Forelimb muscle (tissue), 1 donor: ENCODE data around the gene ASF1A. TPM values are rescaled to one million over a fixed set of nuclear protein-coding genes. Genes with fewer than 3 reads are reported as not detected.
"Not testable (repeated sequence)": the region's sequence is repeated elsewhere in the genome, so short reads cannot be mapped to it uniquely, and the experiment has no call there.

Experiments used
- DNase-seq: peaks from one replicate; pipeline ENCODE4 v3.0.0-alpha.2; 2013; ENCODE audit warnings: low read depth
- polyA plus RNA-seq: library from polyadenylated mRNA; unstranded; fragments of 120-200 nt; gene quantifications from one replicate; pipeline ENCODE4 v1.2.1, GENCODE V29; 2013; ENCODE audit not compliant: insufficient read length

Gene ASF1A
- 16.4 TPM for polyA plus RNA-seq

DNA sequence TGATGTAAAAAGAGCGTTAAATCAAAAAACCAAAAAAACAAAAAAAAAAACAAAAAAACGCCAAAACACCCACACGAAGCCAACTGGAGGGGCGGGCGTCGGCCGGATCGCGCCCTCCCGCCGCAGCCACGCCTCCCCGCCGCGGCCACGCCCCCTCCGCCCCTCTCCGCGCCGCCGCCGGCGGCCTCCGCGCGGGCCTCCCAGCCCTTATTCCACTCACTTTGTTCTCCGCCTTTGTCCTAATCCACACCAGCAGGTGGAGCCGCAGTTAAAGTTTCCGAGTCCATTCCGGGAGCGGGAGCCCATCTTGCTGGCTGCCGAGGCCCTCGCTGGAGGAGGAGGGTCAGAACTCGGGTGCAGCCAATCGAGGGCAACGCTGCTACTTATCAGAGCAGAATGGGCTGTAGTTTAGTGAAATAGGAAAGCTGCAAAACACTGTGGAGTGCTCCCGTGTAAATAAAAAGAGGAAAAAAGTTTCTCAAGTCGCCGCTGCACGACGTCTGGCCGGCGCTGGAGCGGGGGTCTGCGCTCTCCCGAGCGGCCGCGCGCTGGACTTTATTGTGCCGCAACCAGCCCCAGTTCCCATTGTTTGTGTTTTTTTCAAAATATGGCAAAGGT lies at the start of gene ASF1A:
ASF1A (plus strand) TSS at position 346 of the 618 bp plus-strand sequence; CDS start at position 608, 262 bp downstream.
- DNase-seq = peak; percentile 97

DNA sequence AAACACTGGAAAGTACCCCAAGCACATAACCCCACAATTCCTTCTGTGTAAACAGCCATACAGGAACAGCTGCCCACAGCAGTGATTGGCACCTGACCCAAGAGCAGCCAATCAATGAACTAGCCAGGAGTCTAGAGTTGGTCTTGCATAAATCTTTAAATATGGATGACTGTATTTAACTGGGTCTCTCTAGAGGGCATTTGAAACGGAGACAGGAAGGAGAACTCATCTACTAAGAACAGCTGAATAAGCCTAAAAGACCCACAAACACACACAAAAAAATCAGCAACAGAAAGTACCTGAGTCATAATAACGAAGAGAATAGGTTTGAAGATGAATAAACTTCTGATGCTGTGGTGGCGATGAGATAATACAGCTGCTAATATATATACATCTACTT lies 49.0 kb upstream of the ASF1A start:
- no peak for DNase-seq

DNA sequence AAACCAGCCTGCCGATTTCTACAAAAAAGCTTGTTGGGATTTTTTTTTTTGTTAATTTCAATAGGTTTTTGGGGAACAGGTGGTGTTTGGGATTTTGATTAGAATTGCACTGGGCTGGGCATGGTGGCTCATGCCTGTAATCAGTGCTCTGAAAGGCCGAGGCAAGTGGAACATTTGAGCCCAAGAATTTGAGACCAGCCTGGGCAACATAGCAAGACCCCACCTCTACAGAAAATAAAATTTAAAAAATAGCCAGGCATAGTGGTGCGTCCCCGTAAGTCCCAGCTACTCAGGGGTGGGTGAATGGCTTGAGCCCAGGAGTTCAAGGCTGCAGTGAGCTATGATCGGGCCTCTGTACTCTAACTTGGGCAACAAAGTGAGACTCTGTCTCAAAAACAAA lies 40.5 kb upstream of the ASF1A start:
- no peak for DNase-seq

DNA sequence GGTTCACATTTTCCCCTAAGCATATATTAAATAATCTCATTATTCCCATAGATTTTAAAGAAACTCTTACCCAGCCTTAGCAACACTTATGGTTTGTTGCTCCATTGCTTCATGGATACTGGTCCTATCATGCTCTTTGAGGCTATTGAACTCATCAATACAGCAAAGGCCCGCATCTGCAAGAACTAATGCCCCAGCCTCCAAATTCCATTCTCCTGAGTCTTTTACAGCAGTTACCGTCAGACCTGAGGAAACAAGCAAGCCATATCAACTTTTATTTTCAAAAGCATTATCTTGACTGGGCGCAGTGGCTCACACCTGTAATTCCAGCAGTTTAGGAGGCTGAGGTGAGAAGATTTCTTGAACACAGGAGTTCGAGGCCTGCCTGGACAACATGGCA lies 37.7 kb upstream of the ASF1A start:
- no peak for DNase-seq

DNA sequence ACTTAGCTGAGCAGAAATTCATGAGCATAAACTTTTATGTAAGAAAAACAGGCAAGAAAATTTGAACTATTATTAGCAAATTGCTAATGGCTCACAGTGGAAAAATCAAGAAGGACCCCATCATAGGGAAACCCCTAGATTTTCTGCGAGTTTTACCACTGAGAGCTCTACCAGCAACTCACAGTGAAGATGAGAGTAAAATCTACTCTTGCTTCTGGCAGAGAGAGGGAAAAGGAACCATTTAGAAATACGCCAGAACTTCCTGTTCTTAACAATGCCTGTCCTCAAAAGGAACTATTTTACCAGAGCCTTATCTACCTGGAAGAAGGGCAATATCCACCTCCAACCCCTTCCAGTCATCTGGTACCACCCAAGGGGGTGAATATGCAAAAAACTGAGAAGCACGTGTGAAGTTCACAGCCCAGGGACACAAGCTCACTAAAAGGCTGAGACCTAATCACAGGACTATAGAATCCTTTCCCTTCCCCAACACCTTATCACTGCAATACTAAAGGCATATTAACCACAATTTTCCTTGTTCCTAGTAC lies 34.4 kb upstream of the ASF1A start:
- DNase-seq = no peak

DNA sequence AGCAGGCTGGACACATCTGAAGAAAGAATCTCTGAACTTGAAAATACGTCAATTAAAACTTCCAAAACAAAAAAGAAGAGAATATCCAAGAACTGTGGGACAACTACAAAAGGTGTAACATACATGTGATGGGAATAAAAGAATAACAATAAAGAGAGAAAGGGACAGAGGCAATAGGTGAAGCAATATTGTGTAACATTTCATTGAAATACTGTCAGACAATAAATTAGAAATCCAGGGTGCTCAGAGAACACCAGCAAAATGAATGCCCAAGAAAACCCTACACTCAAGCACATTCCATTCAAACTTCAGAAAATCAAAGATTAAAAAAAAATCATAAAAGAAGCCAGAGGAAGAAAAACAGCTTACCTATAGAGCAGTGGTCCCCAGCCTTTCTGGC lies 33.6 kb upstream of the ASF1A start:
- DNase-seq = no peak

DNA sequence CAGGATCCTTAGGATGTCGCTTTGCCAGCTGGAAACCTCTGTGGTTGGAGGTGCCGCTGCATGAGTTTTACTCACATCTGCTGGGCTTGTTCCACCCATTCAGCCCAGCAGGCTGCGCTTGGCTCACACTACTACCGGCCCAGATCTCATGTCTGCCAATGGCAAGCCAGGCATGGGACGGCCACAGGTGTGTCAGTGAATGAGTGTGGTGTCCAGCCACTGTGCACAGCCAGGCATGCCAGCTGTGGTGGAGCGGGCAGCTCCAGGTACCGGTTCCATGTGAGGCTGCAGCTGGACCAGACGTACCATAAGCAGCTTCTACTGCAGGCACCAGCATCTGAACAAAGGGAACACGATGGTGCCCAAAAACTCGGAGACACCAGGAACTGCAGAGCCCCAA lies 33.1 kb upstream of the ASF1A start:
- DNase-seq = no peak

DNA sequence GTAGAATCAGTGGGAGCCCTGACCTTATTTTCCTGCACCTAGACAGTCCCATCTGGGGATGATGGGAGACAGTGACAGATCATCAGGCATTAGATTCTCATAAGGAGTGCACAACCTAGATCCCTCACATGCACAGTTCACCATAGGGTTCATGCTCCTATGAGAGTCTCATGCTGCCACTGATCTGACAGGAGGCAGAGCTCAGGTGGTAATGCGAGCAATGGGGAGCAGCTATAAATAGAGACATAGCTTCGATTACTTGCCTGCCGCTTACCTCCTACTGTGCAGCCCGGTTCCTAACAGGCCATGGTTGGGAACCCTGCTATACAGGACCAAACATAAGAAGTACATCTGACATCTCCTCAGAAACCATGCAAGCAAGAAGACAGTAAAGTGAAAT lies 31.5 kb upstream of the ASF1A start:
- no peak for DNase-seq

DNA sequence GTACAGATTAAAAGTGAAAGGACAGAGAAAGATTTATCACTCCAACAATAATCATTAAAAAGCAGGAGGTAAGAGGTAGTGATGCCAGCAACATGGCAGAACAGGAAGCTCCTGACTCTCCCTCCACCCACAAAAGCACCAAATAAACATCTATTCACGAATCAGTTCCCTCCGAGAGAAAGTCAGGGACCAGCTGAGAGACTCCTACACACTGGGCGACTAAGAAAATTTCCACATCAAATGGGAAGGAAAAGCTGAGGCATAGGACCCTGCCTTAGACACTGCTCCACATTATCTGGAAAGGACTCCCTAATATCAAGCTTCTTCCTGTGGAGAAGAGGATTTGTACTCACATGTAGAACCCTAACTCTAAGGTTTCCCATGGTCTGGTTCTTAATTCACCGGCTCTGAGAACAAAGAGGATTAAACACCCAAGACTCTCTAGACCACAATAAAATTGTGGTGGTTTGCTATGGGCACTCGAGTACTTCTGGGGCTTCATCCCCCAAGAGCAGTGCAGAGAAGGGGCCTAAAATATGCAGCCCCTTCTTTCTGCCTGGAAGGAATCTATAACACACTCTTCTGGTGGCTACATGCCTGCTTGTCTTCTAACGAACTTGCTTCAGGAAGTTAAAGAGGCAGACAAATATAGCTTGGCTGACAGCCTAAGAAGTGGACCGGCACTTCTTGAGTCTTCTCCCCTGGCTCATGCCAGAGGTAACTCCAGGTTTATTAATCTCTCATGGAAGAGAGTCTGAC lies 29.4 kb upstream of the ASF1A start:
- no peak for DNase-seq

DNA sequence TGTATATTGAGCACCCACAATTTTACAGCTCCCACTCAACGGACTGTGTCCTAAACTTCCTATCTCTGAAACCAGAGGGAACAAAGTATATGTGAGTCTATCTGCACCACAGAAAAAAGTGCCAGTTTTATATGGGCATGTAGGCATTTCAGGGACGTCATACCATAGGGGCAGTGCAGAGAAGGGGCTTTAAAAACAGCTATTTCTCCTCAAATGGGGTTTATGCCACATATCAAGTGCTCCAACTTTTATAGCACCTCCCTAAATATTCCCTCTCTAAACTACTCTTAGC lies 28.9 kb upstream of the ASF1A start:
- no peak for DNase-seq

DNA sequence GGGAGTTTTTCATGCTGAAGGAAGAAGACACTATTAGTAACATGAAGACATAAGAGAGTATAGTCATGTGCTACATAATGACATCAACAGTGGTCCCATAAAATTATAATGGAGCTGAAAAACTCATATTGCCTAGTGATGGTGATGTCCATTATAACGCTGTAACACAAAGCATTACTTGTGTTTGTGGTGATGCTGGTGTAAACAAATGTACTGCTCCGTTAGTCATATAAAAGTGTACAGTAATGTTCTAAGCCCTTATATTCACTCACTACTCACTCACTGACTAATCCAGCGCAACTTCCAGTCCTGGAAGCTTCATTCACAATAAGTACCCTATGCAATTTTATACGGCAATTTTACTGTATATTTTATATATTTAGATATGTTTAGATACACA lies 26.8 kb upstream of the ASF1A start:
- DNase-seq = no peak

DNA sequence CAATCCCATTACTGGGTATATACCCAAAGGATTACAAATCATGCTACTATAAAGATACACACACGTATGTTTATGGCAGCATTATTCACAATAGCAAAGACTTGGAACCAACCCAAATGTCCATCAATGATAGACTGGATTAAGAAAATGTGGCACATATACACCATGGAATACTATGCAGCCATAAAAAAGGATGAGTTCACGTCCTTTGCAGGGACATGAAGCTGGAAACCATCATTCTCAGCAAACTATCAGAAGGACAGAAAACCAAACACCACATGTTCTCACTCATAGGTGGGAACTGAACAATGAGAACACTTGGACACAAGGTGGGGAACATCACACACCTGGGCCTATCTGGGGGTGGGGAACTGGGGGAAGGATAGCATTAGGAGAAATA lies 25.1 kb upstream of the ASF1A start:
- DNase-seq = not testable (repeated sequence)

DNA sequence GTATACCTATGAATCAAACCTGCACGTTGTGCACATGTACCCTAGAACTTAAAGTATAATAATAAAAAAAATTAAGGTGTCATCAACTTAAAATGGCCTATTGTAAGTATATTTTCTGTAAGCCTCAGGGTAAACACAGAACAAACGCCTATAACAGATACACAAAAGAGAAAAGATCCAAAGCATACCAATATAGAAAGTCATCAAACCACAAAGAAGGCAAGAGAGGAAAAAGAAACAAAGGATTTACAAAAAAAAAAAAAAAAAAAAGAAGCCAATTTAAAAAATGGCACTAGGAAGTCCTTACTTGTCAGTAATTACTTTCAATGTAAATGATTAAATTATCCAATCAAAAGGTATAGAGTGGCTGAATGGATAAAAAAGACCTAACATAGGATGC lies 24.6 kb upstream of the ASF1A start:
- no peak for DNase-seq

DNA sequence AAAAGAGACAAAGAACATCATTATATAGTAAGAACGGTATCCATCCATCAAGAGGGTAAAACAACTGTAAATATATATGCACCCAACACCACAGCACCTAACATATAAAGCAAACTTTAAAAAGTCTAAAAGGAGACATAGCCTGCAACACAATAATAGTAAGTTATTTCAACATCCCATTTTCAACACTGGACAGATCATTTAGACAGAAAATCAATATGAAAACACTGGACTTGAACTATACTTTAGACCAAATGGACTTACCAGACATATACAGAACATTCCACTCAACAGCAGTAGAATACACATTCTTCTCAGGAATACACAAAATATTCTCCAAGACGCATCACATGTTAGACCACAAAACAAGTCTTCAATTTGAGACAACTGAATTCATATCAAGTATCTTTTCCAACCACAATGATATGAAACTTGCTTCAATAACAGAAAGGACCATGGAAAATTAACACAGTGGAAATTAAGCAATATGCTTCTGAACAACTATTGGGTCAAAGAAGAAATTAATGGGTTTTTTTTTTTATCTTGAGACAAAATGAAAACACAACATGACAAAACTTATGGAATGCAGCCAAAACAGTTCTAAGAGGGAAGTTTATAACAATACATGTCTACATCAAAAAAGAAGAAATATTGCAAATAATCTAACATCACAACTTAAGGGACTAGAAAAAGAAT lies 23.9 kb upstream of the ASF1A start:
- no peak for DNase-seq

DNA sequence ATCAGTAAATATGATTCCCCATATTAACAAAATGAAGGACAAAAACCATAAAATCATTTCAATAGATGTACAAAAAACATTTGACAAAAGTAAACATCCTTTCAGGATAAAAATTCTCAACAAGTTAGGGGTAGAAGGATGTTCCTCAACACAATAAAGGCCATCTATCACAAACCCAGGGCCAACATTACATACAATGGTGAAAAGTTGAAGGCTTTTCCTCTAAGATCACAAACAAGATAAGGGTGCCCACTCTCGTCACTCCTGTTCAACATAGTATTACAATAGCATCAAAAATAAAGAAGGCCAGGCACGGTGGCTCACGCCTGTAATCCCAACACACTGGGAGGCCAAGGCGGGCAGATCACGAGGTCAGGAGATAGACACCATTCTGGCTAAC lies 22.6 kb upstream of the ASF1A start:
- no peak for DNase-seq

DNA sequence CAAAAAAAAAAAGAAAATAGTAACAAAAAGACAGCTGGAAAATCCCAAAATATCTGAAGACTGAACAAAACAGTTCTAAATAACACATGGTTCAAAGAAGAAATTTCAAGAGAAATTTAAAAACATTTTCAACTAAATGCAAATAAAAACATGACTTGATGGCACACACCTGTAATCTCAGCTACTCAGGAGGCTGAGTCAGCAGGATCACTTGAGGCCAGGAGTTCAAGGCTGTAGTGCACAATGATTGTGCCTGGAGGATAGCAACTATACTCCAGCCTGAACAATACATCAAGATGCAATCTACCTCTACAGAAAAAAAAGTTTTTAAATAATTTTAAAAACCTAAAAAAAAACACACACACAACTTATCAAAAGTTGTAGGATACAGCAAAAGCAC lies 21.6 kb upstream of the ASF1A start:
- no peak for DNase-seq

DNA sequence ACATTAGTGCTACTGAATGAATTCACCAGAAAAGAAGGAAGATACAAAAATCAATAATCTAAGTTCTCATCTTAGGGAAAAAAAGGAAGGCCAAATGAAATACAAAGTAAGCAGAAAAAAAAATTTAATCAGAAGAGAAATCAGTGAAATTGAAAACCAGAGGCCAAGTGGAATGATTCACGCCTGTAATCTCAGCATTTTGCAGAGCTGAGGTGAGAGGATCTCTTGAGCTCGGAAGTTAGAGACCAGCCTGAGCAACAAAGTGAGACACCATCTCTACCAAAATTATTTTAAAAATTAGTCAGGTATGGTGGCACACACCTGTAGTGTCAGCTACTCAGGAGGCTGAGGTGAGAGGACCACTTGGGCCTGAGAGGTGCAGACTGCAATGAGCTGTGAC lies 21.2 kb upstream of the ASF1A start:
- DNase-seq = no peak

DNA sequence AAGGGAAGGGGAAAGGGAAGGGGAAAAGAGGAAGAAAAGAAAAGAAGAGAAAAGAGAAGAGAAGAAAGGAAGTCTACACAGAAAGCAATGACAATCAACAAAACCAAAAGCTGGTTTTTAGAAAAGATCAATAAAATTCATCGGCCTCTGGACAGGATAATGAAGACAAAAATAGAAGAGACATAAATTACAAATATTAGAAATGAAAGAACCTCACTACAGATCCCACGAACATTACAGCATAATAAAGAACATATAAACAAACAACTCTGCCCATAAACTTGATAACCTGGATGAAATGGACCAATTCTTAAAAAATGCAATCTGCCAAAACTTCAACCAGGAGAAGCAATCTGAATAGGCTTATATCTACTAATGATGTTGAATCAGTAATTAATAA lies 20.7 kb upstream of the ASF1A start:
- DNase-seq = no peak

DNA sequence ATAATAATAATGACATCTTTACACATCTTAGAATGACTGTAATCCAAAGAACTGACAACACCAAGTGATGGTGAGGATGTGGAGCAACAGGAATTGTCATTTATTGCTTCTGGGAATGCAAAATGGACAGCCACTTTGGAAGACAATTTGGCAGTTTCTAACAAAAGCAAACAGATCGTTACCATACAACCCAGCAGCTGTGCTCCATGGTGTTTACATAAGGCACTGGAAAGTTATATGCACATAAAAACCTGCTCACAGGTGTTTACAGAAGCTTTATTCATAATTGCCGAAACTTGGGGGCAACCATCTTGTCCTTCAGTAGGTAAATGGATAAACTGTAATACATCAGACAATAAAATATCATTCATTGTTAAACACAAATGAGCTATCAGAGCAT lies 18.3 kb upstream of the ASF1A start:
- no peak for DNase-seq

DNA sequence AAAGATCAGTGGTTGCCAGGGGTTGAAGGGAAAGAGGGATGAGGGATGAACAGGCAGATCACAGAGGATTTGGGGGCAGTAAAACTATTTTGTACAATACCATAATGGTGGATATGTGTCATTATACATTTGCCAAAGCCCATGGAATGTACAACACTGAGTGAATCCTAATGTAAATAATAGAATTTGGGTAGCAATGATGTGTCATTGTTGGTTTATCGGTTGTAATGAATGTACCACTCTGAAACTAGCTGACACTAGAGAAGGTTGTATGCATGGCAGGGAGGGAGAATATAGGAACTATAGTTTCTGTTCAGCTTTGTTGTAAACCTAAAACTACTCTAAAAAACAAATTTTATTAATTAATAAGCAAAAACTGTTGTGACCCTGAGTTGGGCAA lies 17.8 kb upstream of the ASF1A start:
- no peak for DNase-seq

DNA sequence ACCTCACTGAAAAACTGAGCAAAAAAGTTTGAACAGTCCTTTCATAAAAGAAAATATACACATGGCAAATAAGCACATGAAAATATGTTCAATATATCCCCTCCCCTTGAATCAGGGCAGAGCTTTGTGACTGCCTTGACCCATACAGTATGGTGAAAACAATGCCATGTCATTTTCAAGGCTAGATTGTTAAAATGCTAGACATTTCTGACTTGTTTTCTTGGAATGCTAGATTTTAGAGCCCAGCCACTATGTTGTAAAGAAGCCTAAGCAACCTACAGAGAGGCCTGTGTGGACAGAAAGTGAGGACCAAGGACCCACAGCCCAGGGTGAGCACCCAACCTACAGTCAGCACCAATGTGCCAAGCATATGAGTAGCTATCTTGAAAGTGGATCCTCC lies 17.1 kb upstream of the ASF1A start:
- DNase-seq = no peak

DNA sequence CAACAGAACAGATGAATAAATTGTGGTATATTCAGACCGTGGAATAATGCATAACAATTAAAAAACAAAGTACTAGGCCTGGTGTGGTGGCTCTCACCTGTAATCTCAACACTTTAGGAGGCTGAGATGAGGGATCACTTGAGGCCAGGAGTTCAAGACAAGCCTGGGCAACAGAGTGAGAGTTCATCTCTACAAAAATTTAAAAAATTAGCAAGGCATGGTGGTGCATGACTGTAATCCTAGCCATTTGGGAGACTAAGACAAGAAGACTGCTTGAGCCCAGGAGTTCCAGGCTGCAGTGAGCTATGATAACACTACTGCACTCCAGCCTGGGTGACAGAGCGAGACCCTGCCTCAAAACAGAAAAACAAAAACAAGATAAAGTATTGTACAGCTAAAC lies 16.1 kb upstream of the ASF1A start:
- DNase-seq = no peak
